GM11168 (cell line): Measurements from ENCODE around the gene PHF23.
"Not testable (repeated sequence)": the region's sequence is repeated elsewhere in the genome, so short reads cannot be mapped to it uniquely, and the experiment has no call there.

Source experiments
- in situ Hi-C: fragments of 300-500 bp; cut with MboI; formaldehyde crosslinking; loops from one replicate; pipeline ENCODE4 v1.12.0; 2022; ENCODE audit warnings: low sequenced_read_pairs; ENCODE audit not compliant: unreplicated experiment

Gene PHF23

GRCh38 chr17:7259555-7259889, 20.3 kb upstream of the PHF23 start:
- in situ Hi-C loops = no loop called here

GRCh38 chr17:7258731-7259554, 19.7 kb upstream of the PHF23 start:
- in situ Hi-C loops = no loop called here

- in situ Hi-C loops = no loop called here
Observed at GRCh38 chr17:7256766-7257456, 17.7 kb upstream of the PHF23 start.

- in situ Hi-C loops = no loop called here
Observed at GRCh38 chr17:7254511-7254910, 15.3 kb upstream of the PHF23 start.

GRCh38 chr17:7253082-7253481, 13.8 kb upstream of the PHF23 start:
- in situ Hi-C loops = no loop called here

GRCh38 chr17:7252176-7253043, 13.2 kb upstream of the PHF23 start, which contains the start of gene ELP5:
ELP5 (plus strand) TSS chr17:7252215; CDS start chr17:7252551, 336 bp downstream.
- in situ Hi-C loops = no loop called here

GRCh38 chr17:7251661-7252175, 12.5 kb upstream of the PHF23 start, which contains the start of gene CTDNEP1:
CTDNEP1 (minus strand) TSS chr17:7251734; CDS start chr17:7251296, 438 bp downstream.
- in situ Hi-C loops = no loop called here

- in situ Hi-C loops = no loop called here
Observed at GRCh38 chr17:7250695-7251627, 11.7 kb upstream of the PHF23 start.

- in situ Hi-C loops = no loop called here
Observed at GRCh38 chr17:7249830-7250229, 10.6 kb upstream of the PHF23 start.

- in situ Hi-C loops = no loop called here
Observed at GRCh38 chr17:7249214-7249613, 10.0 kb upstream of the PHF23 start.

GRCh38 chr17:7248796-7249195, 9.5 kb upstream of the PHF23 start:
- in situ Hi-C loops = no loop called here

- in situ Hi-C loops = no loop called here
Observed at GRCh38 chr17:7246779-7247178, 7.5 kb upstream of the PHF23 start.

- in situ Hi-C loops = not testable (repeated sequence)
Observed at GRCh38 chr17:7243838-7244237, 4.6 kb upstream of the PHF23 start.

GRCh38 chr17:7243453-7243729, 4.1 kb upstream of the PHF23 start:
- in situ Hi-C loops = no loop called here

GRCh38 chr17:7242717-7243452, 3.6 kb upstream of the PHF23 start:
- in situ Hi-C loops = no loop called here

GRCh38 chr17:7241783-7242716, 2.8 kb upstream of the PHF23 start, which contains the start of gene GABARAP:
GABARAP (minus strand) TSS chr17:7242449; CDS start chr17:7242330, 119 bp downstream.
- in situ Hi-C loops = no loop called here

- in situ Hi-C loops = no loop called here
Observed at GRCh38 chr17:7241090-7241733, 2.0 kb upstream of the PHF23 start.
